Measurements from ENCODE around the gene NRG2.

DNA sequence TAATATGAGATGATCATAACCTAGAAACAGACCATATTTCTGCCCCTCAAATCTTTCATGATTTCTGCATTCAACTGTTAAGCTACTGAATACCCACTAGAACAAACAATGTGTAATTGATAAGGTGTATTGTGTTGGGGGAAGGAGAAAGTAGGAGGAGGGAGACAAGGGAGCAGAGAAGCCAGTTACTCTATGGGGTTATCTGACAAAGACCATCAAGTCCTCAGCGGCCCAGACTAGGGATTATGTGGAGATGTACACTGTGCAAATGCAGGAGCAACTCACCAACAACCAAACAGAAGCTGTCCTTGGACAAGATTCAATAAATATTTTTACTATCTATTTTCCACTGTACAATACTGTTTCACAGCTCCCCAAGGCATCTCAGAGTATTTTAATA, 2.7 kb downstream of the NRG2 start:
- TF ChIP-seq, protein P1, sequence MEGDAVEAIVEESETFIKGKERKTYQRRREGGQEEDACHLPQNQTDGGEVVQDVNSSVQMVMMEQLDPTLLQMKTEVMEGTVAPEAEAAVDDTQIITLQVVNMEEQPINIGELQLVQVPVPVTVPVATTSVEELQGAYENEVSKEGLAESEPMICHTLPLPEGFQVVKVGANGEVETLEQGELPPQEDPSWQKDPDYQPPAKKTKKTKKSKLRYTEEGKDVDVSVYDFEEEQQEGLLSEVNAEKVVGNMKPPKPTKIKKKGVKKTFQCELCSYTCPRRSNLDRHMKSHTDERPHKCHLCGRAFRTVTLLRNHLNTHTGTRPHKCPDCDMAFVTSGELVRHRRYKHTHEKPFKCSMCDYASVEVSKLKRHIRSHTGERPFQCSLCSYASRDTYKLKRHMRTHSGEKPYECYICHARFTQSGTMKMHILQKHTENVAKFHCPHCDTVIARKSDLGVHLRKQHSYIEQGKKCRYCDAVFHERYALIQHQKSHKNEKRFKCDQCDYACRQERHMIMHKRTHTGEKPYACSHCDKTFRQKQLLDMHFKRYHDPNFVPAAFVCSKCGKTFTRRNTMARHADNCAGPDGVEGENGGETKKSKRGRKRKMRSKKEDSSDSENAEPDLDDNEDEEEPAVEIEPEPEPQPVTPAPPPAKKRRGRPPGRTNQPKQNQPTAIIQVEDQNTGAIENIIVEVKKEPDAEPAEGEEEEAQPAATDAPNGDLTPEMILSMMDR (conservative IDR thresholded peaks at IDR 0.05; ENCODE audit: low read depth, low read length) = no peak
- TF ChIP-seq EZH2 (IDR thresholded peaks at IDR 0.05; ENCODE audit: borderline replicate concordance, low read depth, low read length, poor library complexity, severe bottlenecking) = no peak
